GM23338 (cell line): ENCODE results near the gene FMOD. TPM values are rescaled to one million over a fixed set of nuclear protein-coding genes. Genes with fewer than 3 reads are reported as not detected.

Experiments used
- ATAC-seq: fragments of 200-7000 bp; cut with Tn5 transposase; 3 replicates; pipeline ENCODE4 v1.9.1; 2020
- DNase-seq: peaks from one replicate; pipeline ENCODE4 v3.0.0-alpha.2; 2015; ENCODE audit warnings: low spot score
- H2AFZ ChIP-seq: fragments of 200-600 bp; sonication (generic); 2 replicates; pipeline ENCODE4 v1.8.0; 2016; ENCODE audit warnings: antibody characterized with exemption, mild to moderate bottlenecking, moderate library complexity
- H3F3A ChIP-seq: fragments of 200-600 bp; sonication (generic); replicated peaks from 2 replicates; pipeline ENCODE4 v1.8.0; 2017; ENCODE audit warnings: antibody characterized with exemption, mixed run types, low read depth
- H3K27ac ChIP-seq: fragments of 200-600 bp; sonication (generic); 2 replicates; pipeline ENCODE4 v1.6.1; 2016; ENCODE audit warnings: low read depth
- H3K27me3 ChIP-seq: fragments of 200-600 bp; sonication (generic); 2 replicates; pipeline ENCODE4 v1.8.0; 2016; ENCODE audit warnings: mild to moderate bottlenecking, mixed run types, moderate library complexity; ENCODE audit not compliant: insufficient read depth
- H3K36me3 ChIP-seq: fragments of 200-600 bp; sonication (generic); 2 replicates; pipeline ENCODE4 v1.8.0; 2016; ENCODE audit warnings: mild to moderate bottlenecking; ENCODE audit not compliant: insufficient read depth
- H3K4me1 ChIP-seq: fragments of 200-600 bp; sonication (generic); 2 replicates; pipeline ENCODE4 v1.8.0; 2016; ENCODE audit warnings: mild to moderate bottlenecking, moderate library complexity; ENCODE audit not compliant: insufficient read depth
- H3K4me2 ChIP-seq: fragments of 200-600 bp; sonication (generic); 2 replicates; pipeline ENCODE4 v1.7.1; 2017; ENCODE audit warnings: mixed run types
- H3K4me3 ChIP-seq: fragments of 200-600 bp; sonication (generic); 2 replicates; pipeline ENCODE4 v1.6.1; 2016; ENCODE audit warnings: mixed run types
- H3K79me2 ChIP-seq: fragments of 200-600 bp; sonication (generic); replicated peaks from 2 replicates; pipeline ENCODE4 v1.8.0; 2017; ENCODE audit warnings: mild to moderate bottlenecking; ENCODE audit not compliant: insufficient read depth
- H3K9me2 ChIP-seq: fragments of 200-600 bp; sonication (generic); 2 replicates; pipeline ENCODE4 v1.8.0; 2017; ENCODE audit not compliant: insufficient read depth
- H4K20me1 ChIP-seq: fragments of 200-600 bp; sonication (generic); replicated peaks from 2 replicates; pipeline ENCODE4 v1.8.0; 2017; ENCODE audit warnings: mild to moderate bottlenecking; ENCODE audit not compliant: insufficient read depth
- H3K27ac Mint-ChIP-seq: 2 replicates; pipeline ENCODE4 v1.8.0; 2020; ENCODE audit warnings: inconsistent platforms, mild to moderate bottlenecking, moderate library complexity, mixed read lengths
- H3K27me3 Mint-ChIP-seq: 3 replicates; pipeline ENCODE4 v1.8.0; 2022; ENCODE audit warnings: low read depth, mild to moderate bottlenecking, moderate library complexity, mixed read lengths, inconsistent platforms; ENCODE audit not compliant: insufficient read depth, poor library complexity
- H3K36me3 Mint-ChIP-seq: 3 replicates; pipeline ENCODE4 v1.8.0; 2021; ENCODE audit warnings: low read depth, mild to moderate bottlenecking, inconsistent platforms, moderate library complexity, mixed read lengths
- H3K4me1 Mint-ChIP-seq: 3 replicates; pipeline ENCODE4 v1.8.0; 2020; ENCODE audit warnings: mild to moderate bottlenecking, inconsistent platforms, mixed read lengths
- H3K4me3 Mint-ChIP-seq: 3 replicates; pipeline ENCODE4 v1.8.0; 2021; ENCODE audit warnings: moderate library complexity, mild to moderate bottlenecking, inconsistent platforms, mixed read lengths
- H3K9me3 Mint-ChIP-seq: 3 replicates; pipeline ENCODE4 v1.8.0; 2020; ENCODE audit warnings: moderate library complexity, mild to moderate bottlenecking, inconsistent platforms, mixed read lengths
- CREB1 ChIP-seq: fragments of 250-450 bp; sonication (Bioruptor Pico); IDR thresholded peaks from 2 replicates; pipeline ENCODE4 v1.5.0; 2020; ENCODE audit warnings: low read depth, mild to moderate bottlenecking, moderate library complexity
- CTCF ChIP-seq, 2 experiments: fragments of 200-600 bp in 1 of 2; sonication (generic) in 1 of 2; conservative IDR thresholded peaks; 2 replicates each; pipeline versions ENCODE4 v1.5.1 to v1.6.1; 2016 to 2017; ENCODE audit warnings: antibody characterized with exemption in 2 of 2, low read depth in 2 of 2, mild to moderate bottlenecking in 2 of 2, moderate library complexity in 1 of 2
- ETS1 ChIP-seq: IDR thresholded peaks from 2 replicates; pipeline ENCODE4 v1.6.1; 2016; ENCODE audit warnings: antibody characterized with exemption
- EZH2 ChIP-seq: fragments of 200-600 bp; sonication (generic); IDR thresholded peaks from one replicate; pipeline ENCODE4 v1.8.0; 2017; ENCODE audit warnings: antibody characterized with exemption, mild to moderate bottlenecking, low read depth; ENCODE audit not compliant: unreplicated experiment
- EZH2phosphoT487 ChIP-seq: fragments of 200-600 bp; sonication (generic); IDR thresholded peaks from one replicate; pipeline ENCODE4 v1.8.1; 2018; ENCODE audit warnings: antibody characterized with exemption; ENCODE audit not compliant: unreplicated experiment
- JUNB ChIP-seq: IDR thresholded peaks from one replicate; pipeline ENCODE4 v1.6.1; 2016; ENCODE audit warnings: antibody characterized with exemption; ENCODE audit not compliant: unreplicated experiment
- NANOG ChIP-seq: IDR thresholded peaks from 2 replicates; pipeline ENCODE4 v1.6.1; 2016; ENCODE audit warnings: antibody characterized with exemption, borderline replicate concordance
- POLR2AphosphoS5 ChIP-seq: IDR thresholded peaks from 2 replicates; pipeline ENCODE4 v1.6.1; 2016; ENCODE audit warnings: antibody characterized with exemption, low read depth
- REST ChIP-seq: IDR thresholded peaks from one replicate; pipeline ENCODE4 v1.6.1; 2018; ENCODE audit warnings: antibody characterized with exemption; ENCODE audit not compliant: unreplicated experiment
- STAT1 ChIP-seq: IDR thresholded peaks from one replicate; pipeline ENCODE4 v1.6.1; 2016; ENCODE audit warnings: antibody characterized with exemption; ENCODE audit not compliant: unreplicated experiment
- ZNF114 ChIP-seq: fragments of 250-450 bp; sonication (Bioruptor Pico); IDR thresholded peaks from 2 replicates; pipeline ENCODE4 v1.5.0; 2020; ENCODE audit warnings: mild to moderate bottlenecking, moderate library complexity
- ZNF331 ChIP-seq: fragments of 250-450 bp; sonication (Bioruptor Pico); IDR thresholded peaks from 2 replicates; pipeline ENCODE4 v1.5.0; 2020; ENCODE audit warnings: low read depth, mild to moderate bottlenecking, moderate library complexity
- ZNF462 ChIP-seq: fragments of 250-450 bp; sonication (Bioruptor Pico); IDR thresholded peaks from 2 replicates; pipeline ENCODE4 v1.5.0; 2020; ENCODE audit warnings: mild to moderate bottlenecking, moderate library complexity
- polyA plus RNA-seq: library from polyadenylated mRNA; unstranded; fragments of >200 nt; fragmentation: Nextera tagmentation; extraction: Ambion mirVana; gene quantifications from 2 replicates; pipeline ENCODE4 v1.2.1, GENCODE V29; 2016
- total RNA-seq: library from RNA; depleted of rRNA; stranded (reverse); fragments of >200 nt; shearing (Covaris generic); gene quantifications from 2 replicates; pipeline ENCODE4 v1.2.3, GENCODE V29; 2014

The FMOD gene
- total and polyA plus RNA-seq, 2 experiments from 2014 or later: 0.27 to 1.3 TPM

GRCh38 chr1:203305809-203306088 is 45.2 kb downstream of the FMOD start:
- Histone ChIP-seq H2AFZ (peak overlapping the region; percentile 88), H3K4me3 (peak overlapping the region; percentile 84), H3K79me2 (no peaks in the 10 kb centered on the region), H4K20me1 (peaks cover 19% of the 10 kb centered on the region), H3F3A (0 out of 2 replicates have a peak, but pooled peaks cover 11% of the 10 kb centered on the region), H3K9me2 (no peaks in the 10 kb centered on the region), H3K4me2 (peak overlapping the region; percentile 90), H3K36me3 (no peaks in the 10 kb centered on the region), H3K27ac (no peak overlapping the region), H3K27me3 (peaks cover 98% of the 10 kb centered on the region), H3K4me1 (peaks cover 28% of the 10 kb centered on the region)
- peaks cover 54% of the 10 kb centered on the region for H3K4me1 Mint-ChIP-seq
- H3K4me3 Mint-ChIP-seq: peak overlapping the region; percentile 74
- no peak for TF ChIP-seq STAT1
- no peak for TF ChIP-seq JUNB
- TF ChIP-seq CTCF (conservative IDR thresholded peaks at IDR 0.05; ENCODE audit: low read depth in 2 of 2): no peak
- TF ChIP-seq CREB1 (CRISPR knock-in tag): no peak
- TF ChIP-seq EZH2phosphoT487: no peak
- no peak for TF ChIP-seq REST
- TF ChIP-seq ZNF462 (CRISPR knock-in tag): no peak
- no peak for TF ChIP-seq ETS1
- no peak for TF ChIP-seq POLR2AphosphoS5
- no peak for TF ChIP-seq ZNF114 (CRISPR knock-in tag)
- TF ChIP-seq NANOG: no peak
- no peak for TF ChIP-seq EZH2
- TF ChIP-seq ZNF331 (CRISPR knock-in tag): no peak
- H3K27ac Mint-ChIP-seq: no peak overlapping the region
- ATAC-seq (peak; percentile 5), DNase-seq (no peak)
- no peaks in the 10 kb centered on the region; the same call in 1 of the 3 replicates for H3K36me3 Mint-ChIP-seq
- no peaks in the 10 kb centered on the region for H3K9me3 Mint-ChIP-seq
- peaks cover 80% of the 10 kb centered on the region for H3K27me3 Mint-ChIP-seq
